WTC11 (cell line): ENCODE results near the gene WNT6. TPM values are rescaled to one million over a fixed set of nuclear protein-coding genes. Genes with fewer than 3 reads are reported as not detected.

Source experiments
- ATAC-seq: fragments of 200-7000 bp; cut with Tn5 transposase; 2 replicates; pipeline ENCODE4 v1.10.0; 2021; ENCODE audit warnings: mild to moderate bottlenecking, moderate library complexity
- CTCF ChIA-PET: fragments of 300-600 bp; sonication (Branson Sonifier 250); formaldehyde crosslinking; loops from one replicate; lab custom pipeline; 2021; ENCODE audit warnings: antibody characterized with exemption; lab: Charles Lee
- POLR2A ChIA-PET: fragments of 350-600 bp; sonication (Branson Sonifier 250); formaldehyde crosslinking; loops from one replicate; lab custom pipeline; 2021; ENCODE audit warnings: antibody characterized with exemption; lab: Charles Lee
- DNase-seq: peaks from one replicate; pipeline ENCODE4 v3.0.0; 2021; ENCODE audit warnings: low spot score
- H3K27ac Mint-ChIP-seq: 2 replicates; pipeline ENCODE4 v1.8.0; 2021; ENCODE audit warnings: mixed read lengths
- H3K27me3 Mint-ChIP-seq: 2 replicates; pipeline ENCODE4 v1.8.0; 2021; ENCODE audit warnings: low read depth, mild to moderate bottlenecking, moderate library complexity, mixed read lengths
- H3K36me3 Mint-ChIP-seq: 2 replicates; pipeline ENCODE4 v1.8.0; 2021; ENCODE audit warnings: mixed read lengths
- H3K4me1 Mint-ChIP-seq: 2 replicates; pipeline ENCODE4 v1.8.0; 2022; ENCODE audit warnings: mixed read lengths
- H3K4me3 Mint-ChIP-seq: 2 replicates; pipeline ENCODE4 v1.8.0; 2021; ENCODE audit warnings: mild to moderate bottlenecking, moderate library complexity, mixed read lengths
- H3K9me3 Mint-ChIP-seq: 2 replicates; pipeline ENCODE4 v1.8.0; 2021; ENCODE audit warnings: mixed read lengths
- ATF1 ChIP-seq: sonication (generic); formaldehyde crosslinking; IDR thresholded peaks from 2 replicates; pipeline ENCODE4 v1.8.1; 2023; ENCODE audit warnings: mild to moderate bottlenecking, moderate library complexity, missing genetic modification reagents
- CBFB ChIP-seq: sonication (generic); formaldehyde crosslinking; IDR thresholded peaks from 2 replicates; pipeline ENCODE4 v1.8.1; 2022; ENCODE audit warnings: mild to moderate bottlenecking, low read depth, missing genetic modification reagents
- EMX1 ChIP-seq: fragments of 250-450 bp; sonication (Bioruptor Pico); IDR thresholded peaks from 2 replicates; pipeline ENCODE4 v1.8.0; 2021; ENCODE audit warnings: mild to moderate bottlenecking
- NFE2L1 ChIP-seq: sonication (generic); formaldehyde crosslinking; IDR thresholded peaks from 2 replicates; pipeline ENCODE4 v1.8.1; 2023; ENCODE audit warnings: missing genetic modification reagents
- NR3C1 ChIP-seq: sonication (generic); formaldehyde crosslinking; conservative IDR thresholded peaks from 2 replicates; pipeline ENCODE4 v1.8.1; 2023; ENCODE audit warnings: low read depth, mild to moderate bottlenecking, missing genetic modification reagents
- OVOL2 ChIP-seq: fragments of 250-450 bp; sonication (Bioruptor Pico); IDR thresholded peaks from 2 replicates; pipeline ENCODE4 v1.9.0; 2021; ENCODE audit warnings: mild to moderate bottlenecking, borderline replicate concordance
- RELA ChIP-seq: sonication (generic); formaldehyde crosslinking; IDR thresholded peaks from 2 replicates; pipeline ENCODE4 v1.8.1; 2022; ENCODE audit warnings: missing genetic modification reagents, mild to moderate bottlenecking, borderline replicate concordance
- RORB ChIP-seq: fragments of 250-450 bp; sonication (Bioruptor Pico); IDR thresholded peaks from 2 replicates; pipeline ENCODE4 v1.9.0; 2021; ENCODE audit warnings: mild to moderate bottlenecking
- TEAD1 ChIP-seq: sonication (generic); formaldehyde crosslinking; IDR thresholded peaks from 2 replicates; pipeline ENCODE4 v1.8.0; 2022; ENCODE audit warnings: mild to moderate bottlenecking, missing genetic modification reagents
- TEAD4 ChIP-seq: sonication (generic); formaldehyde crosslinking; IDR thresholded peaks from 2 replicates; pipeline ENCODE4 v1.8.0; 2022; ENCODE audit warnings: mild to moderate bottlenecking, missing genetic modification reagents
- ZNF219 ChIP-seq: sonication (generic); formaldehyde crosslinking; IDR thresholded peaks from 2 replicates; pipeline ENCODE4 v1.8.0; 2023; ENCODE audit warnings: missing genetic modification reagents, mild to moderate bottlenecking, borderline replicate concordance
- ZNF232 ChIP-seq: sonication (generic); formaldehyde crosslinking; IDR thresholded peaks from 2 replicates; pipeline ENCODE4 v1.8.0; 2022; ENCODE audit warnings: mild to moderate bottlenecking, missing genetic modification reagents
- ZNF416 ChIP-seq: fragments of 250-450 bp; sonication (Bioruptor Pico); IDR thresholded peaks from 2 replicates; pipeline ENCODE4 v1.9.0; 2021; ENCODE audit warnings: mild to moderate bottlenecking, inconsistent platforms
- ZNF671 ChIP-seq: fragments of 250-450 bp; sonication (Bioruptor Pico); IDR thresholded peaks from 2 replicates; pipeline ENCODE4 v1.8.0; 2021; ENCODE audit warnings: mild to moderate bottlenecking
- total RNA-seq: library from RNA; stranded (reverse); gene quantifications from 3 replicates; pipeline ENCODE4 v1.2.3, GENCODE V29; 2021
- TF ChIP-seq, protein P1 (sequence below): sonication (generic); formaldehyde crosslinking; IDR thresholded peaks from 2 replicates; pipeline ENCODE4 v1.8.1; 2023; ENCODE audit warnings: mild to moderate bottlenecking, moderate library complexity, missing genetic modification reagents
- TF ChIP-seq, protein P2 (sequence below): sonication (generic); formaldehyde crosslinking; IDR thresholded peaks from 2 replicates; pipeline ENCODE4 v1.8.1; 2023; ENCODE audit warnings: mild to moderate bottlenecking, missing genetic modification reagents, borderline replicate concordance
- TF ChIP-seq, protein P3 (sequence below): sonication (generic); formaldehyde crosslinking; IDR thresholded peaks from 2 replicates; pipeline ENCODE4 v1.8.0; 2022; ENCODE audit warnings: mild to moderate bottlenecking, missing genetic modification reagents
- TF ChIP-seq, protein P4 (sequence below): sonication (generic); formaldehyde crosslinking; IDR thresholded peaks from 2 replicates; pipeline ENCODE4 v1.8.0; 2023; ENCODE audit warnings: missing genetic modification reagents
- TF ChIP-seq, protein P5 (sequence below): fragments of 250-450 bp; sonication (Bioruptor Pico); IDR thresholded peaks from 2 replicates; pipeline ENCODE4 v1.9.0; 2021; ENCODE audit warnings: mild to moderate bottlenecking
- TF ChIP-seq, protein P6 (sequence below): sonication (generic); formaldehyde crosslinking; IDR thresholded peaks from 2 replicates; pipeline ENCODE4 v1.8.1; 2023; ENCODE audit warnings: mild to moderate bottlenecking, missing genetic modification reagents, moderate library complexity
- TF ChIP-seq, protein P7 (sequence below): fragments of 200-600 bp; IDR thresholded peaks from 2 replicates; pipeline ENCODE4 v1.8.0; 2022; ENCODE audit warnings: antibody characterized with exemption
- TF ChIP-seq, protein P8 (sequence below): fragments of 250-450 bp; sonication (Bioruptor Pico); IDR thresholded peaks from 2 replicates; pipeline ENCODE4 v1.8.0; 2021; ENCODE audit warnings: mild to moderate bottlenecking
- TF ChIP-seq, protein P9 (sequence below): fragments of 250-450 bp; sonication (Bioruptor Pico); IDR thresholded peaks from 2 replicates; pipeline ENCODE4 v1.9.0; 2021; ENCODE audit warnings: moderate library complexity, mild to moderate bottlenecking, inconsistent platforms, borderline replicate concordance

The WNT6 gene
- total RNA-seq, 1 experiment from 2014 or later = not detected

DNA sequence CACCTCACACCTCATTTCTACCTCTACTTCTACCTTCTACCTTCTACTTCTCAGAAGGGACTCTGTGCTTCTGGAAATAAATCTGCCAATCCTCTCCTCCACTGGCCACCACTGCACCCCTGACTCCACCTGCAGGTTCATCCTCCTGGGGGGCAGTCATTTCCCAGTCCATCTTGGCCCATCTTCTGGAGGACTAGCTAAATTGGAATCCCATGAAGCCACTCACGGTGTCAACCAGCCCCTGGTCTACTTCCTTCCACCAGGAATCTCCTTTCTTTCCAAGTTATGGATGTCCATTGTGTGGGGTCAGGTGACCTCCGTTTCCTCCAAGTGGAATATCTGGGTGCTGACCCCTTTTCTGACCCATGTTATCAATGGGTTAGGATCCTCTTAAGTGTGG, 24.9 kb downstream of the WNT6 start (continued):
- TF ChIP-seq, protein P1, sequence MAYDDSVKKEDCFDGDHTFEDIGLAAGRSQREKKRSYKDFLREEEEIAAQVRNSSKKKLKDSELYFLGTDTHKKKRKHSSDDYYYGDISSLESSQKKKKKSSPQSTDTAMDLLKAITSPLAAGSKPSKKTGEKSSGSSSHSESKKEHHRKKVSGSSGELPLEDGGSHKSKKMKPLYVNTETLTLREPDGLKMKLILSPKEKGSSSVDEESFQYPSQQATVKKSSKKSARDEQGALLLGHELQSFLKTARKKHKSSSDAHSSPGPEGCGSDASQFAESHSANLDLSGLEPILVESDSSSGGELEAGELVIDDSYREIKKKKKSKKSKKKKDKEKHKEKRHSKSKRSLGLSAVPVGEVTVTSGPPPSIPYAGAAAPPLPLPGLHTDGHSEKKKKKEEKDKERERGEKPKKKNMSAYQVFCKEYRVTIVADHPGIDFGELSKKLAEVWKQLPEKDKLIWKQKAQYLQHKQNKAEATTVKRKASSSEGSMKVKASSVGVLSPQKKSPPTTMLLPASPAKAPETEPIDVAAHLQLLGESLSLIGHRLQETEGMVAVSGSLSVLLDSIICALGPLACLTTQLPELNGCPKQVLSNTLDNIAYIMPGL (CRISPR knock-in tag) = no peak
- TF ChIP-seq, protein P2, sequence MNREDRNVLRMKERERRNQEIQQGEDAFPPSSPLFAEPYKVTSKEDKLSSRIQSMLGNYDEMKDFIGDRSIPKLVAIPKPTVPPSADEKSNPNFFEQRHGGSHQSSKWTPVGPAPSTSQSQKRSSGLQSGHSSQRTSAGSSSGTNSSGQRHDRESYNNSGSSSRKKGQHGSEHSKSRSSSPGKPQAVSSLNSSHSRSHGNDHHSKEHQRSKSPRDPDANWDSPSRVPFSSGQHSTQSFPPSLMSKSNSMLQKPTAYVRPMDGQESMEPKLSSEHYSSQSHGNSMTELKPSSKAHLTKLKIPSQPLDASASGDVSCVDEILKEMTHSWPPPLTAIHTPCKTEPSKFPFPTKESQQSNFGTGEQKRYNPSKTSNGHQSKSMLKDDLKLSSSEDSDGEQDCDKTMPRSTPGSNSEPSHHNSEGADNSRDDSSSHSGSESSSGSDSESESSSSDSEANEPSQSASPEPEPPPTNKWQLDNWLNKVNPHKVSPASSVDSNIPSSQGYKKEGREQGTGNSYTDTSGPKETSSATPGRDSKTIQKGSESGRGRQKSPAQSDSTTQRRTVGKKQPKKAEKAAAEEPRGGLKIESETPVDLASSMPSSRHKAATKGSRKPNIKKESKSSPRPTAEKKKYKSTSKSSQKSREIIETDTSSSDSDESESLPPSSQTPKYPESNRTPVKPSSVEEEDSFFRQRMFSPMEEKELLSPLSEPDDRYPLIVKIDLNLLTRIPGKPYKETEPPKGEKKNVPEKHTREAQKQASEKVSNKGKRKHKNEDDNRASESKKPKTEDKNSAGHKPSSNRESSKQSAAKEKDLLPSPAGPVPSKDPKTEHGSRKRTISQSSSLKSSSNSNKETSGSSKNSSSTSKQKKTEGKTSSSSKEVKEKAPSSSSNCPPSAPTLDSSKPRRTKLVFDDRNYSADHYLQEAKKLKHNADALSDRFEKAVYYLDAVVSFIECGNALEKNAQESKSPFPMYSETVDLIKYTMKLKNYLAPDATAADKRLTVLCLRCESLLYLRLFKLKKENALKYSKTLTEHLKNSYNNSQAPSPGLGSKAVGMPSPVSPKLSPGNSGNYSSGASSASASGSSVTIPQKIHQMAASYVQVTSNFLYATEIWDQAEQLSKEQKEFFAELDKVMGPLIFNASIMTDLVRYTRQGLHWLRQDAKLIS = no peak
- TF ChIP-seq RELA (no peak), NR3C1 (CRISPR knock-in tag) (no peak), OVOL2 (no peak), ZNF671 (CRISPR knock-in tag) (no peak)

DNA sequence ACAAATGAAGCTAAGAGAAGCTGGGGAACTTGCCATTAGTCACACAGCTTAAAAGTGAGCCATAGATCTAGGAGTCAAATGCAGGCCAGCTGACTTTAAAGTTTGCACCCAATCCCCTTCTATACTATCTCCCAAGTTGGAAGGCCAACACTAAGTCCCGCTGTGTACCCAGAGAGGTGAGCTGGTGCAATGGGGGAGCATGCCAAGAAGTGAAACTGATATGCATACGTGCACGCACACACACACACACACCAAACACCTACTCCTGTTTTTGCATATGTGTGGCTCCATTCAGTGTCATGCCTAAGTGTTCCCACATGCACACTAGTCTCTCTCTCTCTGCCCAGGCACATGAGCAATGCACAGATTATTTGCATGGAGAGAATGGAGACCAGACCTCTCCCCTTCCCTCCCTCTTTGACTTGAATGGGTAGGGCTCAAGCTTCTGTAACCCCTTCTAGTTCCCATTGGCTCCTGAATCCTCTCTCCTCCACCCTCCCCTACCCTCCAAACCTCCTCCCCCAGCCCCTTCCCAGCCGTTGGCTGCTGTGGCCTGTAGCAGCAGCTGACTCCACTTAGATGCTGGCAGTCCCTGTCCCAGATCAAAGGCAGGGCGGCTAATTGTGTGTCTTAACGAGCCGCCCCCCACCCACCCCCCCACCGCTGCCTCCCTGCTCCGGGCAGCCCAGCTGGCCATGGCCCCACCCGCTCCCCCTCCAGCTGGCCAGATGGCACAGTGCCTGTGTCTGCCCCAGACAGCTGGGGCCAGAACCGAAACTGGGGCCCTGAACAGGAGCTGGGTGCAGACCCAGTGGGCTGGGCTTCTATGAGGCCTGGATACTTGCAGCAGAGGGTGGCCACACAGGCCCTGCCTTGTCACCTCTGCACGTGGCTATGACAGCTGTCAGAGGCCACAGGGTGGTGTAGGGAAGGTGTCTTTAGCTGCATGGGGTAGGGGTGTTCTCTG, 26.7 kb downstream of the WNT6 start:
- ChIA-PET CTCF (interaction anchor here (0.8 to 4.5 kb wide), 10 partner anchors 10 to 268 kb away, joined by 3 to 33 read pairs (median 4); no protein-coding TSS in a partner anchor), POLR2A (no interaction called here)
- Mint-ChIP-seq H3K27ac (no peak overlapping the region), H3K4me1 (no peaks in the 10 kb centered on the region), H3K27me3 (peaks cover 99% of the 10 kb centered on the region), H3K36me3 (no peaks in the 10 kb centered on the region), H3K9me3 (no peaks in the 10 kb centered on the region), H3K4me3 (no peak overlapping the region)
- no peak for DNase-seq
- no peak for ATAC-seq
- TF ChIP-seq, protein P3, sequence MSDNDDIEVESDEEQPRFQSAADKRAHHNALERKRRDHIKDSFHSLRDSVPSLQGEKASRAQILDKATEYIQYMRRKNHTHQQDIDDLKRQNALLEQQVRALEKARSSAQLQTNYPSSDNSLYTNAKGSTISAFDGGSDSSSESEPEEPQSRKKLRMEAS = no peak
- TF ChIP-seq EMX1 (CRISPR knock-in tag) (no peak), NFE2L1 (CRISPR knock-in tag) (no peak), TEAD1 (no peak), ZNF416 (CRISPR knock-in tag) (no peak), RELA (no peak), CBFB (CRISPR knock-in tag) (no peak), TEAD4 (no peak), ZNF232 (CRISPR knock-in tag) (no peak), ZNF671 (CRISPR knock-in tag) (no peak), ATF1 (CRISPR knock-in tag) (no peak), ZNF219 (CRISPR knock-in tag) (no peak), RORB (CRISPR knock-in tag) (no peak)
- TF ChIP-seq, protein P4, sequence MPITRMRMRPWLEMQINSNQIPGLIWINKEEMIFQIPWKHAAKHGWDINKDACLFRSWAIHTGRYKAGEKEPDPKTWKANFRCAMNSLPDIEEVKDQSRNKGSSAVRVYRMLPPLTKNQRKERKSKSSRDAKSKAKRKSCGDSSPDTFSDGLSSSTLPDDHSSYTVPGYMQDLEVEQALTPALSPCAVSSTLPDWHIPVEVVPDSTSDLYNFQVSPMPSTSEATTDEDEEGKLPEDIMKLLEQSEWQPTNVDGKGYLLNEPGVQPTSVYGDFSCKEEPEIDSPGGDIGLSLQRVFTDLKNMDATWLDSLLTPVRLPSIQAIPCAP (CRISPR knock-in tag) = no peak
- TF ChIP-seq, protein P5, sequence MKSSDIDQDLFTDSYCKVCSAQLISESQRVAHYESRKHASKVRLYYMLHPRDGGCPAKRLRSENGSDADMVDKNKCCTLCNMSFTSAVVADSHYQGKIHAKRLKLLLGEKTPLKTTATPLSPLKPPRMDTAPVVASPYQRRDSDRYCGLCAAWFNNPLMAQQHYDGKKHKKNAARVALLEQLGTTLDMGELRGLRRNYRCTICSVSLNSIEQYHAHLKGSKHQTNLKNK = no peak
- TF ChIP-seq, protein P6, sequence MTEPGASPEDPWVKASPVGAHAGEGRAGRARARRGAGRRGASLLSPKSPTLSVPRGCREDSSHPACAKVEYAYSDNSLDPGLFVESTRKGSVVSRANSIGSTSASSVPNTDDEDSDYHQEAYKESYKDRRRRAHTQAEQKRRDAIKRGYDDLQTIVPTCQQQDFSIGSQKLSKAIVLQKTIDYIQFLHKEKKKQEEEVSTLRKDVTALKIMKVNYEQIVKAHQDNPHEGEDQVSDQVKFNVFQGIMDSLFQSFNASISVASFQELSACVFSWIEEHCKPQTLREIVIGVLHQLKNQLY (CRISPR knock-in tag) = no peak
- TF ChIP-seq, protein P7, sequence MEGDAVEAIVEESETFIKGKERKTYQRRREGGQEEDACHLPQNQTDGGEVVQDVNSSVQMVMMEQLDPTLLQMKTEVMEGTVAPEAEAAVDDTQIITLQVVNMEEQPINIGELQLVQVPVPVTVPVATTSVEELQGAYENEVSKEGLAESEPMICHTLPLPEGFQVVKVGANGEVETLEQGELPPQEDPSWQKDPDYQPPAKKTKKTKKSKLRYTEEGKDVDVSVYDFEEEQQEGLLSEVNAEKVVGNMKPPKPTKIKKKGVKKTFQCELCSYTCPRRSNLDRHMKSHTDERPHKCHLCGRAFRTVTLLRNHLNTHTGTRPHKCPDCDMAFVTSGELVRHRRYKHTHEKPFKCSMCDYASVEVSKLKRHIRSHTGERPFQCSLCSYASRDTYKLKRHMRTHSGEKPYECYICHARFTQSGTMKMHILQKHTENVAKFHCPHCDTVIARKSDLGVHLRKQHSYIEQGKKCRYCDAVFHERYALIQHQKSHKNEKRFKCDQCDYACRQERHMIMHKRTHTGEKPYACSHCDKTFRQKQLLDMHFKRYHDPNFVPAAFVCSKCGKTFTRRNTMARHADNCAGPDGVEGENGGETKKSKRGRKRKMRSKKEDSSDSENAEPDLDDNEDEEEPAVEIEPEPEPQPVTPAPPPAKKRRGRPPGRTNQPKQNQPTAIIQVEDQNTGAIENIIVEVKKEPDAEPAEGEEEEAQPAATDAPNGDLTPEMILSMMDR = no peak
- TF ChIP-seq, protein P8, sequence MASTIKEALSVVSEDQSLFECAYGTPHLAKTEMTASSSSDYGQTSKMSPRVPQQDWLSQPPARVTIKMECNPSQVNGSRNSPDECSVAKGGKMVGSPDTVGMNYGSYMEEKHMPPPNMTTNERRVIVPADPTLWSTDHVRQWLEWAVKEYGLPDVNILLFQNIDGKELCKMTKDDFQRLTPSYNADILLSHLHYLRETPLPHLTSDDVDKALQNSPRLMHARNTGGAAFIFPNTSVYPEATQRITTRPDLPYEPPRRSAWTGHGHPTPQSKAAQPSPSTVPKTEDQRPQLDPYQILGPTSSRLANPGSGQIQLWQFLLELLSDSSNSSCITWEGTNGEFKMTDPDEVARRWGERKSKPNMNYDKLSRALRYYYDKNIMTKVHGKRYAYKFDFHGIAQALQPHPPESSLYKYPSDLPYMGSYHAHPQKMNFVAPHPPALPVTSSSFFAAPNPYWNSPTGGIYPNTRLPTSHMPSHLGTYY (CRISPR knock-in tag) = no peak
- TF ChIP-seq, protein P9, sequence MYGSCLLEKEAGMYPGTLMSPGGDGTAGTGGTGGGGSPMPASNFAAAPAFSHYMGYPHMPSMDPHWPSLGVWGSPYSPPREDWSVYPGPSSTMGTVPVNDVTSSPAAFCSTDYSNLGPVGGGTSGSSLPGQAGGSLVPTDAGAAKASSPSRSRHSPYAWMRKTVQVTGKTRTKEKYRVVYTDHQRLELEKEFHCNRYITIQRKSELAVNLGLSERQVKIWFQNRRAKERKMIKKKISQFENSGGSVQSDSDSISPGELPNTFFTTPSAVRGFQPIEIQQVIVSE = no peak
